NCI-H524 treated with DMSO at 0.1 percent for 48 hours (cell line): ENCODE measurements around the gene ELMO1.

ENCODE experiments used
- DNase-seq: peaks from one replicate; lab custom pipeline; 2025; lab: John Stamatoyannopoulos, UW

Gene ELMO1

GRCh38 chr7:37408291-37409228 is 40.1 kb downstream of the ELMO1 start:
- no peak for DNase-seq

DNA sequence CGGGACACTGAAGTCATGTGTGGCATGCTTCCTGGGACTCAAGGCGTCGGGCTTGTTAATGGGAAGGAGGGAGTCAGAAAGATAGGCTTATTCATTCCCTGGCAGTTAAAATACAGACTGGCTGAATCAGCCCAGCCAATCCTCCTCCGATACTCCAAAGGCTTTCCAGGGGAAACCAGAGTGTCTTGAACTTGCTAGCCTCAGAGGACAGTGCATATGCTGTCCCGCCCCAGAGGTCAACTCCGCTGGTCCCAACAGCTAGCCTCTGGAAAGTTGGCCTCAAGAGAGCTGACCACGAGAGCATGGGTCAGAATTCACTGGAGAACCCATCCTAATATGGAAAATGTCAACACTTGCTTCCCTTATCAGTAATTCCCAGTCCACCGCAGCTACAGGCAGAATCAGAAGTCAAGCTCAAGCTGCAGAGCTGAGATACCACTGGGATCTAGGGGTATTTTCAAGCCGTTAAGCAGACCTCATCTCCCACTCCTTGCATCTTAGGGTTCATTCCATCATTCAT is 43.0 kb downstream of the ELMO1 start:
- no peak for DNase-seq

- no peak for DNase-seq
These were observed 43.5 kb downstream of the ELMO1 start for GRCh38 chr7:37405128-37405527.

GRCh38 chr7:37399876-37400421 is 48.7 kb downstream of the ELMO1 start:
- DNase-seq: no peak

- DNase-seq: no peak
These were observed 50.3 kb downstream of the ELMO1 start for GRCh38 chr7:37398403-37398802.

DNA sequence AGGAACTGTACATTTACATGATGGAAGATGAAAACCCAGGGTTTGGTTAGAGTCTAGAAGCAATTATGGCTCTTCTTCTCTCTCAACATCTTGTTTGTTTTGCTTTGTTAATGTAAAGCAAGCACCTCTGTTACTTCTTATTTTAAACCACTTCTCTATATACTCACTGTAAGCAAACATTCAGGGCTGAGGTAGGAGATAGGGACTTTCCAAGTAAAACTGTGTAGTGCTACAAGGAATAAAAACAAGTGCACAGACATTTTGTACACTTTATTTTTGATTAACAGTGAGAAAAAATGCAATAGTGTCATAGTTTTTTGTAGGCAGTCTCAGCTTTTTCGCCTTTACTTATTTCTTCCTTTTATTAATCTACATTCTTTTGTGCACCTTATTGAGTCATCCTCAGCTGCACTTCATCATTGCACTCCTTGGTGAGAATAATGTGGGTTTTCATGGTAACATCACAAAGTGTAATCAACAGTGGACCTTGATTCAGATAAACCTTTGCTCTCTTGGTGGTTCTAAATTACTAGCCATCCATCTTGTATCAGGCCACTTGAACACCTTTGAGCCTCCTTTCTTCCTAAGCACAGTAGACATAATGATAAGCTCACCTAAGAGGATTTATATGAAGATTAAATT is 52.9 kb downstream of the ELMO1 start:
- no peak for DNase-seq

GRCh38 chr7:37394158-37394557 is 54.5 kb downstream of the ELMO1 start:
- no peak for DNase-seq

DNA sequence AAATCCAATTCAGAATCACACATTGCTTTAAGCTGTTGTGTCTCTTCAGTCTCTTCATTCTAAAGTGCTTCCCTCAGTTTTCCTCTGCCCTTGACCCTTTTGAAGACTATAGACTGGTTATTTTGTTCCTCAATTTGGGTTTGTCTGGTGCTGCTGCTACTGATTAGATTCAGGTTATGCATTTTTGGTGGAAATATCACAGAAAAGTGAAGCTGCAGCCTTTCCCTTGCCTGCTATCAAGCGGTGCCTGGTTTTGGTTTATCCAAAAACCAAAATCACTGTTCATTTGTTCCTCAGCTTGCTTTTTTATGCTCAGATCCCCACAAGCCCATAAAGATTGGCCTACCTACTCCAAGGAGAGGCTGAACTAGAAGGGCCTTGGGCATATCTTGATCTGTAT is 55.2 kb downstream of the ELMO1 start:
- DNase-seq: no peak

- no peak for DNase-seq
These were observed 56.0 kb downstream of the ELMO1 start for GRCh38 chr7:37392673-37393017.

DNA sequence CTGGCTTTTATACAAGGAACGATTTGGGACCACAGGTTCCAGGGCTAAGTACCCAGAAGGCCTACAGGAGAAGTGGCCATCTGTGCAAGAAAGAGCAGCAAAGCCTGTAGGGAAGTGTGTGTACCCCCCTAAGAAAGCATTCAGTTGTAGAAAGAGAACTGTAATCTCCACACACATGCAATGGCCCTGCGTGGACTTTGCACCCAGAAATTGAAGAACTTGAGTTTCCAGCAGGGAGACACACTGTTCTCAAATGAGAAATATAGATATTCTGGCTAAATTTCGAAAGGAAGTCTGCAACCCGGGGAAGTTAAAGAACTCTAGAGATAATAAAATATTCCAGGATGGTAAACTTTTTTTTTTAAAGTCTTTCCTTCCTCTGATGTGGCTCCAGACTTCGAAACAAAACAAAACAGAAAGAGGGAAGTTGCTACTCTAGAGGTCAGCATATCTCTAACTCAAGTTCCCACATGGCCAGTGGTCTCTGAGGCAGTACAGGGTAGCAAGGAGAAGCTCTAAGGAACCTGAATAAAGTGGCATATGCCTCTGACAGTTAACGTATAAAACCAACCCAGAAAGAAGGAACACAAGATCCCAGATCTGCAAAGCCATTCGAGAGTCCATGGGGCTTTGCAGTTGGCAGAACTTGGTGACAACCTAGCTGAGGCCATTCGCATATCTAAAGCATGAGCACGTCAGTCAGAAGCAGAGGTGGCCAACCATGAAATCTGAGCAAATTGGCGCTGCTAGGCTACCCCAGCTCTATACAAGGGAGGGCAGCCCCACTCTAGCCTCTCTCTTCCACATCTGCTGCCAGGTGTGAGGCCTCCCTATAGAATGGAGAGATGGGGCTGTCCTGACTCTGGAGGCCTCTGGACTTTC is 56.6 kb downstream of the ELMO1 start:
- no peak for DNase-seq

- DNase-seq: no peak
These were observed 58.5 kb downstream of the ELMO1 start for GRCh38 chr7:37390114-37390513.

DNA sequence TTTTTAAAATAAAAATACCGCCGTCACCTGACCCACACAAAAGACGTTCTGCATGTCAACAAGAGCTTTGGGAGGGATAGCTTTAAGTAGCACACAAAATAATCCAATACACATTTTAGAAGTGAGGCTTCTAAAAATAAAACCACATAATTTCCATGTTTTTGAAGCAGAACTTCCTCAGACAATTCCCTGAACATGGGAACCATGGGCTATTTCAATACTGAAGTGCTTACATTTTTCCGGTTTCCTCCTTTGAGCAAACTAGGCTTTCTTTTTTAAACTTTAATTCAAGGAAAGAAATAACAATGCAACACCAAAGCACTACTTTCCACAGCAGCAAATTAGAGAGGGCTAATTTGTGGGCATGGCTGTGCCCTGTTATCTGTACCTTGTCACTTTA is 59.9 kb downstream of the ELMO1 start:
- DNase-seq: no peak

DNA sequence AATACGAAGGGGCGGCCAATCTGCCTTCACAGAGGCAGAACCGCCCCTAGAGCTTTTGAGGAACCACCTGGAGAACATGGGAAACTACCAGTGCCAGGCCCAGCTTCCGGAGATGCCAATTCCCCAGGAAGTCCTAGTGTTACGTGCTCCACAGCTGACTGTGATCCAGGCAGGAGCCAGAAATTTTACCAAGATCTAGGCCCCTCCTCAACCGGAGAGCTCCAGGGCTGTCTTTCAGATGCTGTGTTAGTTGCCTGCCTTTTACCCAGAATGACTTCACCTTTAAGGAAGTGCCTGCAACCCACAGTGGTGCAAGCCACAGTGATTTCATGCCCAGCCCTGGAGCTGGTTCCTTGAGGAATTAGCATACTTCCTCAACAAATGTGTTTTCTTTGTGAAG is 62.9 kb downstream of the ELMO1 start:
- no peak for DNase-seq

- DNase-seq: no peak
These were observed 66.0 kb downstream of the ELMO1 start for GRCh38 chr7:37382546-37383088.

- no peak for DNase-seq
These were observed 67.8 kb downstream of the ELMO1 start for GRCh38 chr7:37380831-37381230.

DNA sequence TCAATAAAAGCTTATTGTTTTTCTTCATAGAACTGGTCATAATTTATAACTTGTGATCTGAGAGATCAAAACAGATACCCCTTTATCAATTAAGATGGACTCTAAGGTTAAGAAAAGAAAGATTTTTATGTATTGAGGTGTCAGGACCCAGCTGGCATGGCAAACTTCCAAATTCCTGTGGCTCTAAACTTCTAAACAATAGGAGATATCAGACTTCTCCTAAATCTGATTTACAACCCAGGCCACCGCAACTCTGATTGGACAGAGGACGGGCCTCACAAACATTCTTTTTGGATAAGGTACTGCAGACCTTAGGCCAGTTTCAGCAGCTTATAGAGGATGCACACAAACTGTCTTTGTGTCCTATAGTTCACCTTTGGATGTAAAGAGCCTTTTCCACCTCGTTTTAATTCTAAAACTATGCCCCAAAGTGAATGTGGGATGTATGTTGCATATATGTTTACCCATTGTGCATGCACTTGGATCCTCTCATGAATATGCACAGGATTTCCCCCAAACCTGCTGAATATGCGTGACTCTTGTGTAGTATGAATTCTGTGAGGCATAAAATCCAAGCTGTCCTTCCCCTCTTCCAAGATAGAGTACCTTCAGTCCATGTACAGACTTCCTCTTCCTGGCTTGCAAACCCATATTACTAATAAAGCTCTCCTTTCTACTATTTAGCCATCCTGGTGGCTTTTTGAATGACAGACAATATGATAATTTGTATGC is 69.0 kb downstream of the ELMO1 start:
- no peak for DNase-seq

GRCh38 chr7:37377231-37377630 is 71.4 kb downstream of the ELMO1 start:
- DNase-seq: no peak

DNA sequence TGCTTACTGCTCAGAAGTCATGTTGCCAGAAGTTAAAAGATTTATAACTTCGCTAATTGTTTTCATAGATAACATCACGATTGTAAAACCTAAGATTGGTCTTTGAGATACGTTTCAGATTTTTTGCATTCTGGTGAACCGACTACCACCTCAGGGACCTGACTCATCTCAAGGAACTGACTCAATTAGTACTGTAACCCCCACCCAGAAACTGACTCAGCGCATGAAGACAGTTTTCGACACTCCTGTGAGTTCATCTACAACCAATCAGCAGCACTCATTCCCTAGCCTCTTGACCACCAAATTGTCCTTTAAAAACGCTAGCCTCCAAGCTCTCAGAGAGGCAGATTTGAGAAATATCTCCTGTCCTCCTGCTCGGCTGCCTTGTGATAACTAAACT is 72.3 kb downstream of the ELMO1 start:
- no peak for DNase-seq

- no peak for DNase-seq
These were observed 75.9 kb downstream of the ELMO1 start for GRCh38 chr7:37372750-37373149.

DNA sequence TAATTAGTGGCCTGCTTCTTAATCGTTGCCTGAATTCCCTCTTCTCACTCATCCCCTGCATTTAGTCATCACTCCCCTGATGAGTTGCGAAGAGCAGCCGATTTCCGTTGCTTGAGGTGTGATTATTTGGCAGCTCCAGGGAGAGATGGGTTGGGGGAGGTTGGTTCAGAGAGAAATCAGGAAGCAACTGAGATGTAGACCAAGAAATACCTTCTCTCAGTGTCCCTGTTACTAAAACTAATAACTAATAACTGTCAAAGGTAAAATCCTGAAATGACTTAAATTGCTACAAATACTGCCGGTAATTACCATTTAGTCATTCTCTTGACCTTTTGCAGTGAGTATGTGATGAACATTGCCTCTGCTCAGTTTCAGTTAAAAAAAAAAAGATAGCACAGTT is 76.9 kb downstream of the ELMO1 start:
- no peak for DNase-seq

DNA sequence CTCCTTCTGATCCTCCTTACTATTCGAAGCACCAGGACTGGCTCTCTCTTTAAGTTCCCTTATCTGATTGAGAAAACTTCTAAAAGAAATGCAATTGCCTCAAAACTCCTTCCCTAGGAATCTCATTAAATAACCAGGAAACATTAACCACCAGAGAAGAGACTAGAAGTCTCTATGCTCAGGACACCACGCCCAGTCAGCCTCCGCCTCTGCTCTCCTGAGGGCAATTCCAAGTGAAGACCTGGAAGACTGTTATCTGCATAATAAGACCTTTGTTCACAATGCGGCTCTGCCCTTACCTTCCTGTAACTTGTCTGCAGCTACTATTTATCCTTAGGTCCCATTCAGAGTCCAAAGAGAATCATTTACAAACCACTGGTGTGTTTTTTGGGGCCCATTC is 78.8 kb downstream of the ELMO1 start:
- no peak for DNase-seq
